GM12891 (cell line): ENCODE results near the gene ATG16L1.

ENCODE experiments used
- POLR2A ChIP-seq: IDR thresholded peaks from 2 replicates; pipeline ENCODE4 v1.6.1; 2011; ENCODE audit warnings: low read depth, low read length, control low read depth
- POLR2AphosphoS5 ChIP-seq: IDR thresholded peaks from 2 replicates; pipeline ENCODE4 v1.6.1; 2011; ENCODE audit warnings: low read depth, low read length, control low read depth
- SPI1 ChIP-seq: IDR thresholded peaks from 2 replicates; pipeline ENCODE4 v1.6.1; 2011; ENCODE audit warnings: low read depth, low read length, control low read depth
- TAF1 ChIP-seq: IDR thresholded peaks from 2 replicates; pipeline ENCODE4 v1.6.1; 2011; ENCODE audit warnings: low read depth, low read length, control low read depth

DNA sequence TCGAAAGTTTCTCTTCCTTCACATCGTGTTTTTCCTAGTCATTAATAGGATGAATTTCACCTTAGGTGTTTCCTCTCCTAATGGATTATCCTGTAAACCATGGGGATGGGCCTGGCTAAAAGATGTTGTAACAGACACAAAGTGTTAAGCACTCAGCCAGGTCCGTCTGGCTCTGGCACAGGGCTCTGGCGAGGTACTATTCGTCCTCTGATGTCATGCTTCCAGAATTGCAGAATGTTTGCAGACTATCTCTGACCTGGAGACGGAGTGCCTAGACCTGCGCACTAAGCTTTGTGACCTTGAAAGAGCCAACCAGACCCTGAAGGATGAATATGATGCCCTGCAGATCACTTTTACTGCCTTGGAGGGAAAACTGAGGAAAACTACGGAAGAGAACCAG is 13.2 kb downstream of the ATG16L1 start:
- TF ChIP-seq POLR2AphosphoS5 = no peak
- TF ChIP-seq TAF1 = no peak
- TF ChIP-seq POLR2A = no peak
- no peak for TF ChIP-seq SPI1
